OCI-LY7 (cell line): ENCODE measurements around the gene EME1.

Experiments
- EZH2phosphoT487 ChIP-seq: fragments of 200-600 bp; sonication (generic); IDR thresholded peaks from 2 replicates; pipeline ENCODE4 v1.6.1; 2018; ENCODE audit warnings: low read depth, borderline replicate concordance, mild to moderate bottlenecking, mixed run types, antibody characterized with exemption, low read length, moderate library complexity, mixed read lengths
- TF ChIP-seq, protein P1 (sequence below): fragments of 200-600 bp; sonication (generic); conservative IDR thresholded peaks from 2 replicates; pipeline ENCODE4 v1.5.1; 2014; ENCODE audit warnings: mild to moderate bottlenecking, antibody characterized with exemption, low read length, moderate library complexity, mixed read lengths

DNA sequence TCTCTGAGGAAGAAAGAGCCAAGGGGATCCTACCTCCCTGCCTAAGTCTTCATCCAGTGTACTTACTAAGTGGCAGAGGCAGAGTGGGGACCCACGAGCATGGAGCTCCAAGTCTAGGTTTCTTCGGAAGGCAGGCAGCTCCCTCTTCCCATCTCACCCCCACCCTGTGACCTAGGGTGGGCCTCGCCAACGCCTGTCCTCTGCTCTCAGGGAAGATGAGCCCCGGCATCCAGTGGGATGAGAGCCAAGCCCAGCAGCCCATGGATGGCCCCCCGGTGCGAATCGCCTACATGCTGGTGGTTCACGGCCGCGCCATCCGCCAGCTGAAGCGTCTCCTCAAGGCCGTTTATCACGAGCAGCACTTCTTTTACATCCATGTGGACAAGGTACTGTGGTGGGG, 18.8 kb upstream of the EME1 start:
- TF ChIP-seq, protein P1, sequence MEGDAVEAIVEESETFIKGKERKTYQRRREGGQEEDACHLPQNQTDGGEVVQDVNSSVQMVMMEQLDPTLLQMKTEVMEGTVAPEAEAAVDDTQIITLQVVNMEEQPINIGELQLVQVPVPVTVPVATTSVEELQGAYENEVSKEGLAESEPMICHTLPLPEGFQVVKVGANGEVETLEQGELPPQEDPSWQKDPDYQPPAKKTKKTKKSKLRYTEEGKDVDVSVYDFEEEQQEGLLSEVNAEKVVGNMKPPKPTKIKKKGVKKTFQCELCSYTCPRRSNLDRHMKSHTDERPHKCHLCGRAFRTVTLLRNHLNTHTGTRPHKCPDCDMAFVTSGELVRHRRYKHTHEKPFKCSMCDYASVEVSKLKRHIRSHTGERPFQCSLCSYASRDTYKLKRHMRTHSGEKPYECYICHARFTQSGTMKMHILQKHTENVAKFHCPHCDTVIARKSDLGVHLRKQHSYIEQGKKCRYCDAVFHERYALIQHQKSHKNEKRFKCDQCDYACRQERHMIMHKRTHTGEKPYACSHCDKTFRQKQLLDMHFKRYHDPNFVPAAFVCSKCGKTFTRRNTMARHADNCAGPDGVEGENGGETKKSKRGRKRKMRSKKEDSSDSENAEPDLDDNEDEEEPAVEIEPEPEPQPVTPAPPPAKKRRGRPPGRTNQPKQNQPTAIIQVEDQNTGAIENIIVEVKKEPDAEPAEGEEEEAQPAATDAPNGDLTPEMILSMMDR = no peak
- no peak for TF ChIP-seq EZH2phosphoT487
